Epithelial cell of umbilical artery (primary cell): ENCODE results near the gene RAB19. TPM values are rescaled to one million over a fixed set of nuclear protein-coding genes. Genes with fewer than 3 reads are reported as not detected.

ENCODE experiments used
- total RNA-seq: library from RNA; depleted of rRNA; stranded (reverse); fragments of >200 nt; gene quantifications from 2 replicates; pipeline ENCODE4 v1.2.3, GENCODE V29; 2014

RAB19 gene, protein sequence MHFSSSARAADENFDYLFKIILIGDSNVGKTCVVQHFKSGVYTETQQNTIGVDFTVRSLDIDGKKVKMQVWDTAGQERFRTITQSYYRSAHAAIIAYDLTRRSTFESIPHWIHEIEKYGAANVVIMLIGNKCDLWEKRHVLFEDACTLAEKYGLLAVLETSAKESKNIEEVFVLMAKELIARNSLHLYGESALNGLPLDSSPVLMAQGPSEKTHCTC
- 0.46 TPM in 1 of 2 replicates, not detected in the other for total RNA-seq

GRCh38 chr7:140403878-140404564, at the start of gene RAB19:
TSS of gene RAB19 (plus strand) at chr7:140404058. CDS start at chr7:140407647, 3,589 bp downstream.

GRCh38 chr7:140397784-140398750, 5.8 kb upstream of the RAB19 start, which contains the start of gene SLC37A3:
TSS of gene SLC37A3 (minus strand) at chr7:140398530. CDS start at chr7:140382526, 16,004 bp downstream.

Other genes starting within 250 kb of the RAB19 start
- 3.2 and 6.5 TPM in 2 replicates for gene KDM7A, start 227.1 kb upstream of the RAB19 start, total RNA-seq
- 62.3 and 71.5 TPM in 2 replicates for gene SLC37A3, start 5.5 kb upstream of the RAB19 start, total RNA-seq
- 50.3 and 57.4 TPM in 2 replicates for gene MKRN1, start 75.4 kb downstream of the RAB19 start, total RNA-seq
- 0.30 TPM in 1 of 2 replicates, not detected in the other for gene DENND2A, start 236.8 kb downstream of the RAB19 start, total RNA-seq